ENCODE measurements around the gene SLC25A47.

DNA sequence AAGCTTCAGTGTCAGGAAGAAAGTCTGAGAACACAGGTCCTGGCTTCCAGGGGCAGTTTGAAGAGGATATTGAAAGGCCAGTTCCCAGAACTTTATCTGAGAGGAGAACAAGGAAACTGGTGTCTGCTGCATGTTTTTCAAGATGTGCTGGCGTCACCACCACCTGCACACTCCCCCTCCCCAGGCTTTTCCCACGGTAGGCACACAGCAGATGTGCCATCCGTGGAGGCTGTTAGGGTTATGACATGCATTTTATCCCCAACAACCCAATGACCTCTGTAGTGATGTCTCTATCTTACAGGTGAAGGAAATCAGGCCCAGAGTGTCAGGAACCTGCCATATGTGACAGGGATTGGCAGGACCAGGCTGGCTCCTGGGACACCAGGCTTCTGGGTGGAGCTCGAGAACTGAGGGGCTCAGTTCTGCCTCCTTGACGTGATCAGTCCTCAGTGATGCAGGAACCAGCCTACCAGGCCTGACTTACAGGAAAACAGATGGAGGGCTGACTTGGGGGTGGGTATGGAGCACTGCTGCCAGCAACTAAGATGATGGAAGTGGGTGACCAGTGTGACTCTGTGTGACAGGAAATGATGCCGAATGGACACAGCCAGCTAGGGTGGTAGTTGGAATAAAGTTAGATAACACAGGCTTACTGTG, 16.8 kb downstream of the SLC25A47 start:
- no peak for TF ChIP-seq YY1 (IDR thresholded peaks at IDR 0.05; ENCODE audit: insufficient read depth, insufficient read length)
- no peak for TF ChIP-seq ZNF274 (IDR thresholded peaks at IDR 0.05; ENCODE audit: low read depth, low read length)

Measured in NT2/D1 (cell line).